DND-41 (cell line): ENCODE results near the gene MRPS35.

Source experiments
- CTCF ChIP-seq: IDR thresholded peaks from 2 replicates; pipeline ENCODE4 v1.5.1; 2012; ENCODE audit warnings: borderline replicate concordance, low read length, moderate library complexity, mild to moderate bottlenecking; ENCODE audit not compliant: poor library complexity, severe bottlenecking; ENCODE audit errors: extremely low read depth
- EZH2 ChIP-seq: IDR thresholded peaks from 3 replicates; pipeline ENCODE4 v1.6.1; 2012; ENCODE audit warnings: borderline replicate concordance, low read depth, mild to moderate bottlenecking, moderate library complexity, low read length, inconsistent platforms; ENCODE audit not compliant: severe bottlenecking

- no peak for TF ChIP-seq CTCF
- no peak for TF ChIP-seq EZH2
Measured at GRCh38 chr12:27665704-27666103, 44.9 kb upstream of the MRPS35 start.
